GM23338 (cell line): ENCODE measurements around the gene PCGF3.

ENCODE experiments used
- CREB1 ChIP-seq: fragments of 250-450 bp; sonication (Bioruptor Pico); IDR thresholded peaks from 2 replicates; pipeline ENCODE4 v1.5.0; 2020; ENCODE audit warnings: low read depth, mild to moderate bottlenecking, moderate library complexity
- EZH2 ChIP-seq: fragments of 200-600 bp; sonication (generic); IDR thresholded peaks from one replicate; pipeline ENCODE4 v1.8.0; 2017; ENCODE audit warnings: antibody characterized with exemption, mild to moderate bottlenecking, low read depth; ENCODE audit not compliant: unreplicated experiment
- EZH2phosphoT487 ChIP-seq: fragments of 200-600 bp; sonication (generic); IDR thresholded peaks from one replicate; pipeline ENCODE4 v1.8.1; 2018; ENCODE audit warnings: antibody characterized with exemption; ENCODE audit not compliant: unreplicated experiment
- JUNB ChIP-seq: IDR thresholded peaks from one replicate; pipeline ENCODE4 v1.6.1; 2016; ENCODE audit warnings: antibody characterized with exemption; ENCODE audit not compliant: unreplicated experiment
- NANOG ChIP-seq: IDR thresholded peaks from 2 replicates; pipeline ENCODE4 v1.6.1; 2016; ENCODE audit warnings: antibody characterized with exemption, borderline replicate concordance
- POLR2AphosphoS5 ChIP-seq: IDR thresholded peaks from 2 replicates; pipeline ENCODE4 v1.6.1; 2016; ENCODE audit warnings: antibody characterized with exemption, low read depth
- STAT1 ChIP-seq: IDR thresholded peaks from one replicate; pipeline ENCODE4 v1.6.1; 2016; ENCODE audit warnings: antibody characterized with exemption; ENCODE audit not compliant: unreplicated experiment
- ZNF331 ChIP-seq: fragments of 250-450 bp; sonication (Bioruptor Pico); IDR thresholded peaks from 2 replicates; pipeline ENCODE4 v1.5.0; 2020; ENCODE audit warnings: low read depth, mild to moderate bottlenecking, moderate library complexity
- TF ChIP-seq, protein P1 (sequence below), 2 experiments: fragments of 200-600 bp in 1 of 2; sonication (generic) in 1 of 2; conservative IDR thresholded peaks; 2 replicates each; pipeline versions ENCODE4 v1.5.1 to v1.6.1; 2016 to 2017; ENCODE audit warnings: antibody characterized with exemption in 2 of 2, low read depth in 2 of 2, mild to moderate bottlenecking in 2 of 2, moderate library complexity in 1 of 2
- TF ChIP-seq, protein P2 (sequence below): IDR thresholded peaks from one replicate; pipeline ENCODE4 v1.6.1; 2018; ENCODE audit warnings: antibody characterized with exemption; ENCODE audit not compliant: unreplicated experiment
- TF ChIP-seq, protein P3 (sequence below): IDR thresholded peaks from 2 replicates; pipeline ENCODE4 v1.6.1; 2016; ENCODE audit warnings: antibody characterized with exemption

DNA sequence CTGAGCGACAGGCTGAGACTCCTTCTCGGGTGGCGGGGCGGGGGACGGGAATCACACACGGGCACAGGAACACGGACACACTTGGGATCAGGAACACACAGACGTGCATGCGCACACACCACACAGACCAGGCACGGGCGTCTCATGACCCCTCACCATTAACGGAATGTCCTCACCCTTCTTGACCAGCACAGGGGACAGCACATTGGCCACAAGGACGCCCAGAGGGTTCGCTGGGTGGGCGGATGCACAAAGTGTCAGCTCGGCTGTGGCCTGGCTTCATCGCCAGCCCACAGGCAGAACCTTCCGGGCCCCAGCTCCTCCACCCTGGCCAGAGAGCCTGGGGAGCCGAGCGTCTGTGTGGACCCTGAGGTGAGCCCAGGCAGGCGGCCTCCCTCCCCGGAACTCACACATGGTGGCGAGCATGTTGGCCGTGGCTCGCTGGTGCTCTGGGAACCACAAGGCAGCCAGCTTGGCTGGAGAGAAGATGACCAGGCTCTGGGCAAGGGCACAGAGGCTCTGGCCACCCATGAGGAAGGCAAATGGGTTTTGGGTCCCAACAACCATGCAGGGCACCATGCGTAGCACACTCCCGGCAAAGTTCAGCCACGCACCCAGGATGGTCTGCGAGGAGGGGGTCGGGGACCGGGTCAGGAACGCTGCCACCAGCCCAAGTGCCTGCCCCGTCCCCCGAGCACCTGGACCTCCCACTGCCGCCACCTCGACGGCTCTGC lies 19.8 kb upstream of the PCGF3 start:
- TF ChIP-seq, protein P1, sequence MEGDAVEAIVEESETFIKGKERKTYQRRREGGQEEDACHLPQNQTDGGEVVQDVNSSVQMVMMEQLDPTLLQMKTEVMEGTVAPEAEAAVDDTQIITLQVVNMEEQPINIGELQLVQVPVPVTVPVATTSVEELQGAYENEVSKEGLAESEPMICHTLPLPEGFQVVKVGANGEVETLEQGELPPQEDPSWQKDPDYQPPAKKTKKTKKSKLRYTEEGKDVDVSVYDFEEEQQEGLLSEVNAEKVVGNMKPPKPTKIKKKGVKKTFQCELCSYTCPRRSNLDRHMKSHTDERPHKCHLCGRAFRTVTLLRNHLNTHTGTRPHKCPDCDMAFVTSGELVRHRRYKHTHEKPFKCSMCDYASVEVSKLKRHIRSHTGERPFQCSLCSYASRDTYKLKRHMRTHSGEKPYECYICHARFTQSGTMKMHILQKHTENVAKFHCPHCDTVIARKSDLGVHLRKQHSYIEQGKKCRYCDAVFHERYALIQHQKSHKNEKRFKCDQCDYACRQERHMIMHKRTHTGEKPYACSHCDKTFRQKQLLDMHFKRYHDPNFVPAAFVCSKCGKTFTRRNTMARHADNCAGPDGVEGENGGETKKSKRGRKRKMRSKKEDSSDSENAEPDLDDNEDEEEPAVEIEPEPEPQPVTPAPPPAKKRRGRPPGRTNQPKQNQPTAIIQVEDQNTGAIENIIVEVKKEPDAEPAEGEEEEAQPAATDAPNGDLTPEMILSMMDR (conservative IDR thresholded peaks at IDR 0.05; ENCODE audit: low read depth in 2 of 2) = no peak
- TF ChIP-seq EZH2 = no peak
- TF ChIP-seq, protein P2, sequence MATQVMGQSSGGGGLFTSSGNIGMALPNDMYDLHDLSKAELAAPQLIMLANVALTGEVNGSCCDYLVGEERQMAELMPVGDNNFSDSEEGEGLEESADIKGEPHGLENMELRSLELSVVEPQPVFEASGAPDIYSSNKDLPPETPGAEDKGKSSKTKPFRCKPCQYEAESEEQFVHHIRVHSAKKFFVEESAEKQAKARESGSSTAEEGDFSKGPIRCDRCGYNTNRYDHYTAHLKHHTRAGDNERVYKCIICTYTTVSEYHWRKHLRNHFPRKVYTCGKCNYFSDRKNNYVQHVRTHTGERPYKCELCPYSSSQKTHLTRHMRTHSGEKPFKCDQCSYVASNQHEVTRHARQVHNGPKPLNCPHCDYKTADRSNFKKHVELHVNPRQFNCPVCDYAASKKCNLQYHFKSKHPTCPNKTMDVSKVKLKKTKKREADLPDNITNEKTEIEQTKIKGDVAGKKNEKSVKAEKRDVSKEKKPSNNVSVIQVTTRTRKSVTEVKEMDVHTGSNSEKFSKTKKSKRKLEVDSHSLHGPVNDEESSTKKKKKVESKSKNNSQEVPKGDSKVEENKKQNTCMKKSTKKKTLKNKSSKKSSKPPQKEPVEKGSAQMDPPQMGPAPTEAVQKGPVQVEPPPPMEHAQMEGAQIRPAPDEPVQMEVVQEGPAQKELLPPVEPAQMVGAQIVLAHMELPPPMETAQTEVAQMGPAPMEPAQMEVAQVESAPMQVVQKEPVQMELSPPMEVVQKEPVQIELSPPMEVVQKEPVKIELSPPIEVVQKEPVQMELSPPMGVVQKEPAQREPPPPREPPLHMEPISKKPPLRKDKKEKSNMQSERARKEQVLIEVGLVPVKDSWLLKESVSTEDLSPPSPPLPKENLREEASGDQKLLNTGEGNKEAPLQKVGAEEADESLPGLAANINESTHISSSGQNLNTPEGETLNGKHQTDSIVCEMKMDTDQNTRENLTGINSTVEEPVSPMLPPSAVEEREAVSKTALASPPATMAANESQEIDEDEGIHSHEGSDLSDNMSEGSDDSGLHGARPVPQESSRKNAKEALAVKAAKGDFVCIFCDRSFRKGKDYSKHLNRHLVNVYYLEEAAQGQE = no peak
- TF ChIP-seq POLR2AphosphoS5 = no peak
- no peak for TF ChIP-seq EZH2phosphoT487
- no peak for TF ChIP-seq NANOG
- TF ChIP-seq ZNF331 (CRISPR knock-in tag) = no peak
- TF ChIP-seq CREB1 (CRISPR knock-in tag) = no peak
- TF ChIP-seq JUNB = no peak
- TF ChIP-seq, protein P3, sequence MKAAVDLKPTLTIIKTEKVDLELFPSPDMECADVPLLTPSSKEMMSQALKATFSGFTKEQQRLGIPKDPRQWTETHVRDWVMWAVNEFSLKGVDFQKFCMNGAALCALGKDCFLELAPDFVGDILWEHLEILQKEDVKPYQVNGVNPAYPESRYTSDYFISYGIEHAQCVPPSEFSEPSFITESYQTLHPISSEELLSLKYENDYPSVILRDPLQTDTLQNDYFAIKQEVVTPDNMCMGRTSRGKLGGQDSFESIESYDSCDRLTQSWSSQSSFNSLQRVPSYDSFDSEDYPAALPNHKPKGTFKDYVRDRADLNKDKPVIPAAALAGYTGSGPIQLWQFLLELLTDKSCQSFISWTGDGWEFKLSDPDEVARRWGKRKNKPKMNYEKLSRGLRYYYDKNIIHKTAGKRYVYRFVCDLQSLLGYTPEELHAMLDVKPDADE = no peak
- TF ChIP-seq STAT1 = no peak
